GM12878 (cell line): Measurements from ENCODE around the gene RGS19. TPM values are rescaled to one million over a fixed set of nuclear protein-coding genes. Genes with fewer than 3 reads are reported as not detected.

Source experiments
- ATAC-seq: fragments of 200-7000 bp; cut with Tn5 transposase; 3 replicates; pipeline ENCODE4 v1.9.1; 2020; ENCODE audit warnings: mild to moderate bottlenecking, moderate library complexity
- BruUV-seq: library from RNA; stranded (reverse); fragments of 400-500 nt; replicated peaks from 2 replicates; lab custom pipeline; 2021; lab: Mats Ljungman, UMichigan
- CTCF ChIA-PET: fragments of 300-600 bp; sonication (Branson Sonifier 250); formaldehyde crosslinking; extraction: SDS; loops from one replicate; lab custom pipeline; 2021; ENCODE audit warnings: inconsistent platforms; lab: Yijun Ruan, JAX
- POLR2A ChIA-PET: fragments of 350-600 bp; formaldehyde crosslinking; extraction: SDS; loops from one replicate; lab custom pipeline; 2021; ENCODE audit warnings: inconsistent platforms; lab: Charles Lee
- RAD21 ChIA-PET: fragments of 300-600 bp; sonication (Branson Sonifier 250); formaldehyde crosslinking; loops from one replicate; lab custom pipeline; 2023; ENCODE audit warnings: antibody characterized with exemption; ENCODE audit not compliant: unreplicated experiment; lab: Charles Lee
- SMC1A ChIA-PET: fragments of 300-600 bp; sonication (Branson Sonifier 250); formaldehyde crosslinking; loops from one replicate; lab custom pipeline; 2023; ENCODE audit not compliant: unreplicated experiment, uncharacterized antibody; lab: Charles Lee
- DNase-seq: peaks from one replicate; pipeline ENCODE4 v3.0.0-alpha.2; 2011; ENCODE audit warnings: low read depth, low spot score
- FAIRE-seq: peaks from 3 replicates; lab custom pipeline; 2011; peaks lifted over from hg19 to GRCh38; lab: Jason Lieb, UNC
- H2AFZ ChIP-seq: 2 replicates; pipeline ENCODE4 v1.6.0; 2011; ENCODE audit warnings: low read depth, low read length, control low read depth; ENCODE audit not compliant: control insufficient read depth
- H3K27ac ChIP-seq: 2 replicates; pipeline ENCODE4 v1.5.1; 2011; ENCODE audit warnings: control low read depth; ENCODE audit not compliant: control insufficient read depth, insufficient read depth
- H3K27me3 ChIP-seq, 2 experiments: replicated peaks in 1 of 2; 2 replicates each; pipeline versions ENCODE4 v1.6.0 to v1.6.1; 2011; ENCODE audit warnings: low read length in 1 of 2; ENCODE audit not compliant: control insufficient read depth in 2 of 2, insufficient read depth in 2 of 2
- H3K36me3 ChIP-seq, 2 experiments: 2 replicates each; pipeline ENCODE4 v1.5.1; 2011; ENCODE audit warnings: low read length in 1 of 2; ENCODE audit not compliant: control insufficient read depth in 2 of 2, insufficient read depth in 2 of 2
- H3K4me1 ChIP-seq: 2 replicates; pipeline ENCODE4 v1.6.1; 2011; ENCODE audit warnings: mild to moderate bottlenecking, low read length, moderate library complexity, mixed read lengths; ENCODE audit not compliant: control insufficient read depth, insufficient read depth
- H3K4me2 ChIP-seq: 2 replicates; pipeline ENCODE4 v1.6.0; 2011; ENCODE audit warnings: control low read depth; ENCODE audit not compliant: control insufficient read depth, insufficient read depth
- H3K4me3 ChIP-seq: fragments of 200-600 bp; sonication (generic); 2 replicates; pipeline ENCODE4 v1.5.1; 2016
- H3K79me2 ChIP-seq: 2 replicates; pipeline ENCODE4 v1.6.0; 2011; ENCODE audit warnings: low read length; ENCODE audit not compliant: control insufficient read depth, insufficient read depth
- H3K9ac ChIP-seq: 2 replicates; pipeline ENCODE4 v1.8.0; 2011; ENCODE audit warnings: low read length, control low read depth, mixed read lengths; ENCODE audit not compliant: control insufficient read depth, insufficient read depth
- H3K9me3 ChIP-seq: replicated peaks from 3 replicates; pipeline ENCODE4 v1.5.1; 2011; ENCODE audit warnings: mild to moderate bottlenecking, low read length; ENCODE audit not compliant: control insufficient read depth, insufficient read depth
- H4K20me1 ChIP-seq: 2 replicates; pipeline ENCODE4 v1.6.0; 2011; ENCODE audit not compliant: control insufficient read depth, insufficient read depth
- CEBPB ChIP-seq, 2 experiments: fragments of 150-350 bp in 1 of 2; IDR thresholded peaks; 2 replicates each; pipeline ENCODE4 v1.6.1; 2012 to 2014; ENCODE audit warnings: low read depth in 2 of 2, low read length in 2 of 2, borderline replicate concordance in 1 of 2, inconsistent platforms in 1 of 2
- CHD4 ChIP-seq: fragments of 200-600 bp; sonication (generic); IDR thresholded peaks from 2 replicates; pipeline ENCODE4 v1.6.1; 2016; ENCODE audit warnings: mild to moderate bottlenecking
- CUX1 ChIP-seq: IDR thresholded peaks from 2 replicates; pipeline ENCODE4 v1.6.1; 2012; ENCODE audit warnings: improper control_type of control experiment, low read depth, low read length; ENCODE audit not compliant: insufficient replicate concordance
- PML ChIP-seq: IDR thresholded peaks from 2 replicates; pipeline ENCODE4 v1.6.1; 2012; ENCODE audit warnings: low read length, inconsistent platforms
- WGBS: methylation state at CpG from one replicate; pipeline ENCODE4 v1.1.6; 2016; ENCODE audit warnings: low lambda C conversion rate; ENCODE audit not compliant: insufficient replicate concordance, insufficient coverage; ENCODE audit errors: missing lambda C conversion rate; 5-methylcytosine and 5-hydroxymethylcytosine counted together
- in situ Hi-C: fragments of 300-500 bp; cut with MboI; formaldehyde crosslinking; loops from 9 replicates; pipeline ENCODE4 v1.14.3; 2018; ENCODE audit warnings: mixed read lengths
- intact Hi-C: fragments of 100-400 bp; cut with micrococcal nuclease; formaldehyde crosslinking; loops from one replicate; pipeline ENCODE4 v1.14.2; 2022; ENCODE audit not compliant: unreplicated experiment
- polyA plus RNA-seq, 11 experiments: library from polyadenylated mRNA; depleted of rRNA in 4 of 11; unstranded in 6 of 11; stranded (reverse) in 5 of 11; fragments of >200 nt; fragmentation: Nextera tagmentation in 4 of 11; fragmentation: Illumina TruSeq in 1 of 11; extraction: Ambion mirVana in 4 of 11; extraction: Trizol in 1 of 11; gene quantifications; 1 replicate in 1 of 11; 2 replicates in 10 of 11; pipeline versions ENCODE4 v1.2.1 to v1.2.3, GENCODE V29; 2011 to 2016; ENCODE audit warnings: inconsistent platforms in 2 of 11, missing spikeins in 2 of 11, low read depth in 1 of 11
- total RNA-seq, 4 experiments: library from RNA; depleted of rRNA in 3 of 4; stranded (reverse); fragments of >200 nt in 3 of 4; fragmentation: Illumina TruSeq in 1 of 4; extraction: Trizol in 1 of 4; gene quantifications; 2 replicates each; pipeline versions ENCODE4 v1.2.1 to v1.2.3, GENCODE V29; 2013 to 2021

RGS19 gene
- total and polyA plus RNA-seq, 10 of the 15 experiments (the other 5 are each of a cell fraction or from before 2014, with no cell fraction given), result 0.82 to 62.4 (median 39.8) TPM

GRCh38 chr20:64099086-64099786, 19.9 kb upstream of the RGS19 start:
- Histone ChIP-seq H2AFZ (no peak overlapping the region), H3K36me3 (no peaks in the 10 kb centered on the region), H3K79me2 (no peaks in the 10 kb centered on the region), H3K9ac (no peak overlapping the region), H3K27me3 (peaks cover 4 to 11% of the 10 kb centered on the region in 2 experiments; a peak in 3 of 4 replicates), H3K9me3 (no peaks in the 10 kb centered on the region), H3K4me1 (peaks cover 16% of the 10 kb centered on the region), H3K4me3 (no peak overlapping the region), H4K20me1 (no peaks in the 10 kb centered on the region), H3K27ac (no peak overlapping the region), H3K4me2 (no peak overlapping the region)
- SMC1A ChIA-PET, result interaction anchor here (1.3 to 1.7 kb wide), 2 partner anchors 22 to 60 kb away, joined by 3 to 7 read pairs; no protein-coding TSS in a partner anchor
- CTCF ChIA-PET, result interaction anchor here (0.6 to 2.6 kb wide), 6 partner anchors 9 to 1131 kb away, joined by 3 to 7 read pairs (median 4); partner anchors contain the start of gene LKAAEAR1
- in situ Hi-C loops (no loop called here), intact Hi-C loops (no loop called here)
- POLR2A ChIA-PET, result interaction anchor here (1.1 kb wide), 1 partner anchor 156 kb away, joined by 3 read pairs; the partner anchor contains the start of gene PCMTD2
- DNase-seq, result no peak
- 53% methylated on average over 21 of the region's 21 CpGs for WGBS
- RAD21 ChIA-PET, result interaction anchor here (1.1 to 1.9 kb wide), 5 partner anchors 10 to 119 kb away, joined by 3 to 7 read pairs (median 6); partner anchors contain the start of genes LKAAEAR1, OPRL1, RGS19 and SAMD10
- BruUV-seq, result no TSS peak
- no peak for ATAC-seq
- no peak for FAIRE-seq
- no peak for TF ChIP-seq CEBPB (IDR thresholded peaks at IDR 0.05; ENCODE audit: borderline replicate concordance in 1 of 2, low read depth in 2 of 2, low read length in 2 of 2)
- no peak for TF ChIP-seq PML

- POLR2A ChIA-PET, result no interaction called here
- SMC1A ChIA-PET, result no interaction called here
- H3K27ac ChIP-seq, result no peak overlapping the region
- 67% methylated on average over 28 of the region's 28 CpGs for WGBS
- RAD21 ChIA-PET, result interaction anchor here (1.1 kb wide), 1 partner anchor 23 kb away, joined by 3 read pairs; no protein-coding TSS in a partner anchor
- TF ChIP-seq CHD4, result no peak
- no peak for TF ChIP-seq CUX1
- DNase-seq (no peak), FAIRE-seq (no peak), ATAC-seq (no peak)
- BruUV-seq, result no TSS peak
- in situ Hi-C loops, result no loop called here
- no peaks in the 10 kb centered on the region for H3K9me3 ChIP-seq
- intact Hi-C loops, result no loop called here
- H3K4me1 ChIP-seq, result peaks cover 16% of the 10 kb centered on the region
- H3K9ac ChIP-seq, result no peak overlapping the region
- H4K20me1 ChIP-seq, result no peaks in the 10 kb centered on the region
- H3K27me3 ChIP-seq, result peaks cover 4 to 11% of the 10 kb centered on the region in 2 experiments; a peak in 3 of 4 replicates
- no peak overlapping the region for H3K4me2 ChIP-seq
- H3K4me3 ChIP-seq, result no peak overlapping the region
- H2AFZ ChIP-seq, result no peak overlapping the region
- no peaks in the 10 kb centered on the region for H3K79me2 ChIP-seq
- no peaks in the 10 kb centered on the region for H3K36me3 ChIP-seq
- CTCF ChIA-PET, result interaction anchor here (1.0 to 2.6 kb wide), 2 partner anchors 15 to 22 kb away, joined by 3 to 7 read pairs; partner anchors contain the start of gene LKAAEAR1
These were observed 19.2 kb upstream of the RGS19 start for GRCh38 chr20:64098471-64099013.
